ENCODE data around the gene KCNK7.
A peak's percentile ranks its signal among the peaks of the same experiment; 100 is the strongest.

The KCNK7 gene

GRCh38 chr11:65625628-65626342, 30.2 kb upstream of the KCNK7 start:
- no peak for DNase-seq (ENCODE audit: low spot score)

GRCh38 chr11:65624931-65625627, 29.5 kb upstream of the KCNK7 start:
- no peak for DNase-seq (ENCODE audit: low spot score)

DNA sequence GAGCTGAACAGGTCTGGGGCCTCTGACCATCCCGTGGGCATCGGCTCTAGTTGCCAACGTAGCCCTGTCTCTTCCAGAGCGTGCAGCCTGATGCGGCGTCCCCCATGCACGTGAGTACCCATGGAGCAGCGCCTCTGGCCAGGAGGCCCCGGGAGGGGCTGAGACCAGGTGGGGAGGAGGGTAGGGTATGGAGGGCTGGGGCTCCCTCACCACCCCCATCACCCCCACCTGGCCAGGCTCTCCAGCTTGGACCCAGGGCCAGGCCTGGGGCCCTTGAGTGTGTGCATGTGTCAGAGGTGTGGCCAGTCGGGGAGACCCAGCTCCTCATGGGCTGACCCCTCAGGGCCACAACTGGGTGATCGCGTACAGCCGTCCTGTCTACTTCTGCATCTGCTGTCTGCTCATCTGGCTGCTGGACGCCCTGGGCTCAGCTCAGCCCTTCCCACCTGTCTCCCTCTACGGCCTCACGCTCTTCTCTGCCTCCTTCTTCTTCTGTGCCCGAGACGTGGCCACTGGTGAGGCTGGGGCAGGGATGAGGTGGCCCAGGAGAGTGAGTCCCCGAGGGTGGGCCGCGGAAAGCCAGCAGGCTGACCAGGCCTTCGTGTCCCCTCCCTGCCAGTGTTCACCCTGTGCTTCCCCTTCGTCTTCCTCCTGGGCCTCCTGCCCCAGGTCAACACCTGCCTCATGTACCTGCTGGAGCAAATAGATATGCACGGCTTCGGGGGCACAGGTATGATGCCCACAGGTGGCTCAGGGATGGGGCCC, 28.4 kb upstream of the KCNK7 start:
- no peak for DNase-seq (ENCODE audit: low spot score)

GRCh38 chr11:65623177-65623576, 27.6 kb upstream of the KCNK7 start:
- no peak for DNase-seq (ENCODE audit: low spot score)

DNA sequence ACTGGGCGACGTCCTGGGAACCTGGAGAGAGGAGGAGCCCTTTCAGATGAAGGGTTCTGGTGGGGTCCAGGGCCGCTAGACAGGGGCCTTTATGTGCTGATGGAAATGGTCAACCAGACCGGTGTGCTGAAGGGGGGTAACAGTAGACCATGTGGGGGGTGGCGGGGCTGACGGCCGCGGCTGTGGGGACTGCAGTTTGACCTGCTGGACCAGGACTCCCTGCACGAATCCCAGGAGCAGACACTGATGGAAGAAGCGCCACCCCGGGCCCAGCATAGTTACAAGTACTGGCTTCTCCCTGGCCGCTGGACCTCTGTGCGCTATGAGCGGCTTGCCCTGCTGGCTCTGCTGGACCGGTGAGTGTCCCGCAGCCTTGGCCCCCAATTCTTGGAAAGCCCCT, 26.4 kb upstream of the KCNK7 start:
- DNase-seq (ENCODE audit: low spot score): no peak

GRCh38 chr11:65621460-65621859, 25.9 kb upstream of the KCNK7 start:
- DNase-seq (ENCODE audit: low spot score): no peak

DNA sequence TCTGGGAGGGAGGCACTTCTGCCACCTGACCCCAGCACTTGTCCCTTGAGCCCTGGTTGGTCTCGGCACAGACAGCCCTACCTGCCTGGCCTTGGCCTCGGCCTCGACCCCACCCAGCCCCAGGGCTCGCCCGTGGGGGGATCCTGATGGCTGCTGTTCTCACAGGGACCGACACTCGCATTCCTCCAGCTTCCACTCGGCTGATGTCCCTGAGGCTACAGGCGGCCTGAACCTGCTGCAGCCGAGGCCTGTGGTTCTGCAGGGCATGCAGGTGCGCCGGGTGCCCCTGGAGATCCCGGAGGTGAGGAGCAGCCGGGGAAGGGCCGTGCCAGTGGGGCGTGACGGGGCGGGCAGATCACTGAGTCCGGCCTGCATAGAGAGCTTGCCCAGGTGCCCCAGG, 25.1 kb upstream of the KCNK7 start:
- DNase-seq (ENCODE audit: low spot score): no peak

DNA sequence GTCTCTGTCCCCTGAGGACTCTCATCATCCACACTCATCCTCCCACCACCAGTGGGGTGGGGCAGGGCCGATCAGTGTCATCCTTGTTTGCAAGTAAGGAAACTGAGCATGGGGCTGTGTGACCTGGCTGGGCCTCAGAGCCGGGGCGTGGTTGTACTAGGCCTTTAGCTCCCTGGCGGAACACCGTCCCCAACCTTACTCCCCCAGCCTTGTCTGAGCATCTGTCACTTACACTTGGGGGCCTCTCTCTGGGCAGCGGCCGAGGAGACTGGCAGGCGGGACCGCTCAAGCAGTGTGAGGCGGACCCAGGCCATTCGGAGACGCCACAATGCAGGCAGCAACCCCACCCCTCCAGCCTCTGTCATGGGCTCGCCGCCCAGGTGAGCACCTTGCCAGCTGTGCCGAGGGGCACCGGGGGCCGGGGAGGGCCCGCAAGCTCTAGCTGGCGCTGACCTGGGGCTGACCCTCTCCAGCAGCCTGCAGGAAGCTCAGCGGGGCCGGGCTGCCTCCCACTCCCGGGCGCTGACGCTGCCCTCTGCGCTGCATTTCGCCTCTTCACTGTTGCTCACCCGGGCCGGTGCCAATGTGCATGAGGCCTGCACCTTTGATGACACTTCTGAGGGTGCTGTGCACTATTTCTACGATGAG, 23.8 kb upstream of the KCNK7 start:
- no peak for DNase-seq (ENCODE audit: low spot score)

GRCh38 chr11:65618763-65619162, 23.2 kb upstream of the KCNK7 start:
- DNase-seq (ENCODE audit: low spot score): no peak

DNA sequence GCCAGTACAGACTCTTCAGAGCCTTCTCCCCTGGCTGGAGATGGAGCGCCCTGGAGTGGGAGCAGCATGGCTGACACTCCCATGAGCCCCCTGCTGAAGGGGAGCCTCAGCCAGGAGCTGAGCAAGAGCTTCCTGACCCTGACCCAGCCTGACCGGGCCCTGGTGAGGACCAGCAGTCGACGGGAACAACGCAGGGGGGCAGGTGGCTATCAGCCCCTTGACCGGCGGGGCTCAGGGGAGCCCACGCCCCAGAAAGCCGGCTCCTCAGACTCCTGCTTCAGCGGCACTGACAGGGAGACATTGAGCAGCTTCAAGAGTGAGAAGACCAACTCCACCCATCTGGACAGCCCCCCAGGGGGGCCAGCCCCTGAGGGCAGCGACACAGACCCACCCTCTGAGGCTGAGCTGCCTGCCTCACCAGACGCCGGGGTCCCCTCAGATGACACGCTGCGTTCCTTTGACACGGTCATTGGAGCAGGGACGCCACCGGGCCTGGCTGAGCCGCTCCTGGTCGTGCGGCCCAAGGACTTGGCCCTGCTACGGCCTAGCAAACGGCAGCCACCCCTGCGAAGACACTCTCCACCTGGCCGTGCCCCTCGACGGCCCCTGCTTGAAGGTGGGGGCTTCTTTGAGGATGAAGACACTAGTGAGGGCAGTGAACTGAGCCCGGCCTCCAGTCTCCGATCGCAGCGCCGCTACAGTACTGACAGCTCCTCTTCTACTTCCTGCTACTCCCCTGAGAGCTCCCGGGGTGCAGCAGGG, 22.6 kb upstream of the KCNK7 start:
- DNase-seq (ENCODE audit: low spot score): no peak

DNA sequence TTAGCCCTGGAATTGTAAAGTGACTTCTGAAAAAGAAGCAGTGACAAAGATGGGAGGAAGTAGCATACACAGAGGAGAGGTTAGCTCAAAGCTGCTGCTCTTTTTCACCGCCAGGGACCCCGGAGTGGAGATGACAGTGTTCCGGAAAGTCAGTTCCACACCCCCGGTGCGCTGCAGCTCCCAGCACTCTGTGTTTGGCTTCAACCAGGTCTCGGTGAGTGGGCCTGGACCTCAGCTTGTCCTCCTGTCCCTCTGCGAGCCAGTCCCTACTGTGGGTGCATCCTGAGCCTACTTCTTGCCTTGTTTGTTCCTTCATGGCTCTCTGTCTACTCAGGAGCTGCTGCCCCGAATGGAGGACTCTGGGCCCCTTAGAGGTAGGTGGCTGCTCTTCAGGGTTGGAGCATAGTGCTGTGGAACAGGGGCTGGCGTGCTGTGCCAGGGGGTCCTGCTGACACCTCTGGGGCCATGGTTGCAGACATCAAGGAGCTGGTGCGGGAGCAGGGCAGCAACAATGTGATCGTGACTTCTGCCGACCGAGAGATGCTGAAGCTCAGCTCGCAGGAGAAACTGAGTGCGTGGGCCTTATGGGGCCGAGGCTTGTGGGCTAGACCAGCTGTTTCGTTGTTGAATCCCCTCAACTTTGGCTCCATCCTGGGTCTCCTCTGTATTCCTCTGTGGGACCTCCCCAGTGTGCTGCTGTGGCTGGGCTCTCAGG, 21.7 kb upstream of the KCNK7 start:
- DNase-seq (ENCODE audit: low spot score): no peak

GRCh38 chr11:65616575-65617001, 21.0 kb upstream of the KCNK7 start:
- DNase-seq (ENCODE audit: low spot score): no peak

GRCh38 chr11:65615950-65616574, 20.5 kb upstream of the KCNK7 start:
- DNase-seq (ENCODE audit: low spot score): no peak

DNA sequence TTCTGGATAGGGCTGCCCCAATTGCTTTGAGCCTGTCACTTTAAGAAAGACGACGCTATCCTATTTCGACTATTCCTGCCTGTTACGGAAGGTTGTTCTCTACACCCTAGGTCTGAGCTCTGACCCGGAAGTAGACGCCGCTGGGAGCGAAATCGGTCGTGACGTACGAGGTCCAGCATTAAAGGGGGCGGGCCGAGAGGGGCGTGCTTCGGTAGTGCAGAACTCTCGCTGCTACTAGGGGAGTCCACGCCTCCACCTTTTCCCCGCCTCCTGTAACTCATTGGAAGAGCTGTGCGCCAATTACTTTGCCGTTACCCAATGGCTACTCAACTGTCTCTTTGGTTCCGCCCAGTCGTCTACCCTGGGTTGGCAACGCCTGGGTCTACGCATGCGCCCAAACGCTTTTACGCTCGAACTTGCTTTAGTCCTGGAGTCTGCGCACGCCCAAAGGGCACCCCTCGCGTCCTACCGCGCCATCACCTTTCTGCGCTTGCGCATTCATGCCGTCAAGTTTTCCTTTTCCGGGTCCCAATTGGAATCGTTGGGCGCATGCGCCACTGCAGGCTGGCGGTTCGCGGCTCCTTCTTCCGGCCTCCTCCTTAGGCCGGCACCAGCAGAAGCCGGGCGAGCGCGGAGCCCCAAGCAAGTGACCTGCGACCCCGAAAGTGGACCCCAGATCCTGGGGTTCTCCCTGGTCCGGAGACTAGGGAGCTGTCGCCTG, 19.8 kb upstream of the KCNK7 start, which contains the start of gene PCNX3:
TSS of gene PCNX3 (plus strand) at position 548 of the 721 bp plus-strand sequence. CDS start 536 bp downstream, outside the sequence.
- peak; percentile 100 for DNase-seq (ENCODE audit: low spot score)

GRCh38 chr11:65613091-65613928, 17.7 kb upstream of the KCNK7 start:
- DNase-seq (ENCODE audit: low spot score): no peak

GRCh38 chr11:65612691-65613090, 17.1 kb upstream of the KCNK7 start:
- no peak for DNase-seq (ENCODE audit: low spot score)

DNA sequence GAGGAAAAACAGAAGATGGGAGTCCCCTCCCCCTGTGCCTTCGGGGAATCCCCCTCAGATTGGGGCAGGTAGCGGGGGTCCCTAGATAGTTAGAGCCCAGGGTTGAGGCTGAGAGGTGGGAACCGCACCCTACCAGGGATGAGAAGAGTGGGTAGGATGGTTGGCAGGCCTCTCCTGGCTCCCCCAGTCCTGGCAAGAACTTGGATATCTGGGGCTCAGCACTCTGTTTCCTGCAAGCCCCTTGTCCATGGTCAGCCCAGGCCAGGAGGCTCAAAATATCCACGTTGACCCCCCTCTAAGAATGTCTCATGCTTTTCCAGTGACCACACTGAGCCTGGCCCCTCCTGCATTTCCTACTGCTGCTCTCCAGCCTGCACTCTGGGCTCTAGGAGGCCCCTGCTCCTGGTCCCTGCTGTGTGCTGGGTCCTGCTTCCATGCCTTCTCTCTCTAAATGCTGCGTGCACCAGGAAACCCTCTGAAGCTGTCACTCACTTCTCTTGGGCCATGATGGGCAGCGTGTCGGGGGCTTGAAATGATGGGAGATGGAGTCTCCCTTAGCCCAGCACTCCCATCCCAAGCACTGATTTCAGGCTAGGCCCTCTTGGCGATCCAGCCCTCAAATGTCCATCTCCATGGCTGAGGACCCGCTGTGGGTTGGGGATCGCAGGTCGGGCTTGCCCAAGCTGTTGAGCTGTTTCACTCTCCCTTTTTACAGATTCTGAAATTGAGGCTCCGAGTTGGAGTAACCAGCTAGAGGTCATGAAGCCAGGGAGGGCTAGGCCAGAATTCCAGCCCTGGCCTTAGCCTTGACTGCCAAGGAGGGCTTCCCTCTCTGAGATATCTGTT, 16.4 kb upstream of the KCNK7 start:
- peak; percentile 71 for DNase-seq (ENCODE audit: low spot score)

Data from kidney capillary endothelial cell (primary cell).